Measurements from ENCODE around the gene TRIM28. TPM values are rescaled to one million over a fixed set of nuclear protein-coding genes. Genes with fewer than 3 reads are reported as not detected.

Gene TRIM28
- total RNA-seq, 2 donors from 2014 or later = 809 to 859 TPM

GRCh38 chr19:58513213-58513693 lies 30.6 kb upstream of the TRIM28 start:
- WGBS, 2 experiments (ENCODE audit: insufficient coverage in 1 of 2, insufficient read length in 1 of 2) = 92 to 95% methylated on average over 9 to 10 of the region's 10 CpGs
- H3K4me1 Mint-ChIP-seq = peaks cover 10% of the 10 kb centered on the region
- no peaks in the 10 kb centered on the region for H3K9me3 ChIP-seq (ENCODE audit: control insufficient read depth, low read length)
- no peak overlapping the region for H3K27ac Mint-ChIP-seq
- no peaks in the 10 kb centered on the region for H3K27me3 ChIP-seq (ENCODE audit: control insufficient read depth, insufficient read depth, low read length, poor library complexity, severe bottlenecking)
- peaks cover 5% of the 10 kb centered on the region for H3K27me3 Mint-ChIP-seq (ENCODE audit: insufficient read depth)
- no peak overlapping the region for H3K4me3 ChIP-seq (ENCODE audit: low read length)
- TF ChIP-seq, protein P1, sequence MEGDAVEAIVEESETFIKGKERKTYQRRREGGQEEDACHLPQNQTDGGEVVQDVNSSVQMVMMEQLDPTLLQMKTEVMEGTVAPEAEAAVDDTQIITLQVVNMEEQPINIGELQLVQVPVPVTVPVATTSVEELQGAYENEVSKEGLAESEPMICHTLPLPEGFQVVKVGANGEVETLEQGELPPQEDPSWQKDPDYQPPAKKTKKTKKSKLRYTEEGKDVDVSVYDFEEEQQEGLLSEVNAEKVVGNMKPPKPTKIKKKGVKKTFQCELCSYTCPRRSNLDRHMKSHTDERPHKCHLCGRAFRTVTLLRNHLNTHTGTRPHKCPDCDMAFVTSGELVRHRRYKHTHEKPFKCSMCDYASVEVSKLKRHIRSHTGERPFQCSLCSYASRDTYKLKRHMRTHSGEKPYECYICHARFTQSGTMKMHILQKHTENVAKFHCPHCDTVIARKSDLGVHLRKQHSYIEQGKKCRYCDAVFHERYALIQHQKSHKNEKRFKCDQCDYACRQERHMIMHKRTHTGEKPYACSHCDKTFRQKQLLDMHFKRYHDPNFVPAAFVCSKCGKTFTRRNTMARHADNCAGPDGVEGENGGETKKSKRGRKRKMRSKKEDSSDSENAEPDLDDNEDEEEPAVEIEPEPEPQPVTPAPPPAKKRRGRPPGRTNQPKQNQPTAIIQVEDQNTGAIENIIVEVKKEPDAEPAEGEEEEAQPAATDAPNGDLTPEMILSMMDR (conservative IDR thresholded peaks at IDR 0.05) = no peak
- H3K9ac ChIP-seq (ENCODE audit: extremely low read depth, low read length, poor library complexity, severe bottlenecking) = no peak overlapping the region
- DNase-seq = no peak
- H3K4me1 ChIP-seq (ENCODE audit: control insufficient read depth, insufficient read depth, low read length) = peaks cover 2% of the 10 kb centered on the region
- H3K4me3 Mint-ChIP-seq = no peak overlapping the region
- H3K9me3 Mint-ChIP-seq = peaks cover 6% of the 10 kb centered on the region
- H3K27ac ChIP-seq (ENCODE audit: low read depth, low read length) = no peak overlapping the region
- H3K36me3 Mint-ChIP-seq (ENCODE audit: low read depth) = peaks cover 15% of the 10 kb centered on the region
- H3K36me3 ChIP-seq (ENCODE audit: control insufficient read depth, insufficient read depth, low read length) = peaks cover 9% of the 10 kb centered on the region

DNA sequence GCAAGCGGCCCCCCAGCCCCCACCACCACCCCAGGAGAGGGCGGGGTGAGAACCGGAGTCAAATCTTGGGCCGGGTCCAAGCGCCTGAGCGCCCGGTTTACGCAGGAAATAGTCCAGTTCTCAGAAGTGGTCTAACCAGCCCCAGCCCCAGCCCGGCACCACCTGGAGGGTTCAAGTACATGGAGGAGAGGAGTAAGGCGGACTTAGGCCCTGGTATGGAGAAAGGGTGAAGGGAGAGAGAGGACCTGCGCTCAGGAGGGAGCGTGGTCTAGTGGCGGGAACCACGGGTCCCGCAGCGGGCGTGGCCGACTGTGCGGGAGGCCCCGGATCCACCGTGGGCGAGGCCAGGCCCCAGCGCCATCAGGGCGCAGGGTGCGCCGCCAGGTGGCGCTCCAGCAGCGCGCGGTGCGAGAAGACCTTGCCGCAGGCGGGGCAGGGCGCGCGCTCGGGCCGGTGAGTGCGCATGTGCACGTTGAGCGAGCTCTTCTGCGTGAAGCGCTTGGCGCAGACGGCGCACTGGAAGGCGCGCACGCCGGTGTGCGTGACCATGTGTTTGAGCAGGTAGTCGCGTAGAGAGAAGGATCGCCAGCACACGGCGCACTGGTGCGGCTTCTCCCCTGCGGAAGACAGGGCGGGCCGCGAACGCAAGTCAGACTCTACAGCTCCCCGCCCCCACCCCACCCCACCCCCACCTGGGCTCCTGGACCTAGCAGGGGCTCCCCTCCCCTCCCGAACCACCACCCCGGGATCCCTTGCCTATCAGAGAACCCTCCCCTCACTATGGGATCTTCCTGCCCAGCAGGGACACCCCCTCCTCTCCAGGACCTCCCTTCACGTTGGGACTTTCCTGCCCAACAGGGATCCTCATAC lies 29.9 kb upstream of the TRIM28 start:
- Histone ChIP-seq H3K27me3 (ENCODE audit: control insufficient read depth, insufficient read depth, low read length, poor library complexity, severe bottlenecking) (no peaks in the 10 kb centered on the region), H3K36me3 (ENCODE audit: control insufficient read depth, insufficient read depth, low read length) (peaks cover 9% of the 10 kb centered on the region), H3K9me3 (ENCODE audit: control insufficient read depth, low read length) (no peaks in the 10 kb centered on the region), H3K27ac (ENCODE audit: low read depth, low read length) (no peak overlapping the region), H3K4me3 (ENCODE audit: low read length) (peak overlapping the region; percentile 74), H3K9ac (ENCODE audit: extremely low read depth, low read length, poor library complexity, severe bottlenecking) (no peak overlapping the region), H3K4me1 (ENCODE audit: control insufficient read depth, insufficient read depth, low read length) (peaks cover 4% of the 10 kb centered on the region)
- TF ChIP-seq, protein P1 (conservative IDR thresholded peaks at IDR 0.05) = peak; percentile 99
- Mint-ChIP-seq H3K9me3 (peaks cover 5% of the 10 kb centered on the region), H3K4me3 (peak overlapping the region; percentile 62), H3K27me3 (ENCODE audit: insufficient read depth) (peaks cover 5% of the 10 kb centered on the region), H3K36me3 (ENCODE audit: low read depth) (peaks cover 15% of the 10 kb centered on the region), H3K4me1 (peaks cover 16% of the 10 kb centered on the region), H3K27ac (peak overlapping the region; percentile 84)
- peak; percentile 97 for DNase-seq
- 22 to 28% methylated on average over 17 to 56 of the region's 66 CpGs for WGBS, 2 experiments (ENCODE audit: insufficient coverage in 1 of 2, insufficient read length in 1 of 2)

DNA sequence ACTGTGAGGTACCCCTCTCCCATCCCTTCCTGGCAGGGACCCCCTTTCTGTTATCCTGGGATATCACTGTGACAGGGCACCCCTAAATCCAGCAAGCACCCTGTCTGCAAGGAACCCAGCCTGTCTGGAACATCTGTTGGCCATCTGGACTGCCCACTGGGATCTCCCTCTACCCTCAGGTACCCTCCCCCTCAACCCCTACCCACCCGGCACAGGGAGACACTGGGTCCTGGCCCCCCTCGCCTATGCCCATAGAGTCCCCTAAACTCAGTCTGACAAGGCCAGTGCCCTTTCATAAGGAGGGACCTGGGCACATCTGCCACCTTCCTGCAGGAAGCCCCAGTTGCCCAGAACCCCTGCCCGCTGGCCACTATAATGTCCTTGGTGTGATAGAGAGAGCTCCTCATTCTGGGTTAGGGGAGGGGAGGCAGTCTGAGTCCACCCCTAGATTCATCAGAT lies 29.3 kb upstream of the TRIM28 start:
- peaks cover 16% of the 10 kb centered on the region for H3K4me1 Mint-ChIP-seq
- H3K27me3 Mint-ChIP-seq (ENCODE audit: insufficient read depth) = peaks cover 4% of the 10 kb centered on the region
- H3K27ac Mint-ChIP-seq = peak overlapping the region; percentile 84
- peaks cover 15% of the 10 kb centered on the region for H3K36me3 Mint-ChIP-seq (ENCODE audit: low read depth)
- Histone ChIP-seq H3K4me3 (ENCODE audit: low read length) (peak overlapping the region; percentile 74), H3K36me3 (ENCODE audit: control insufficient read depth, insufficient read depth, low read length) (peaks cover 9% of the 10 kb centered on the region), H3K27ac (ENCODE audit: low read depth, low read length) (no peak overlapping the region), H3K9me3 (ENCODE audit: control insufficient read depth, low read length) (no peaks in the 10 kb centered on the region), H3K9ac (ENCODE audit: extremely low read depth, low read length, poor library complexity, severe bottlenecking) (no peak overlapping the region), H3K4me1 (ENCODE audit: control insufficient read depth, insufficient read depth, low read length) (peaks cover 4% of the 10 kb centered on the region), H3K27me3 (ENCODE audit: control insufficient read depth, insufficient read depth, low read length, poor library complexity, severe bottlenecking) (no peaks in the 10 kb centered on the region)
- TF ChIP-seq, protein P1 (conservative IDR thresholded peaks at IDR 0.05) = no peak
- peaks cover 3% of the 10 kb centered on the region for H3K9me3 Mint-ChIP-seq
- H3K4me3 Mint-ChIP-seq = peak overlapping the region; percentile 62
- 84 to 100% methylated on average over 3 of the region's 3 CpGs for WGBS, 2 experiments (ENCODE audit: insufficient coverage in 1 of 2, insufficient read length in 1 of 2)
- no peak for DNase-seq
